Caco-2 (cell line): ENCODE data around the gene THBD. TPM values are rescaled to one million over a fixed set of nuclear protein-coding genes. Genes with fewer than 3 reads are reported as not detected.

Experiments
- BruUV-seq: library from RNA; stranded (reverse); fragments of 400-500 nt; replicated peaks from 2 replicates; lab custom pipeline; 2021; lab: Mats Ljungman, UMichigan
- CTCF ChIA-PET: fragments of 300-600 bp; sonication (Branson Sonifier 250); formaldehyde crosslinking; loops from one replicate; lab custom pipeline; 2022; ENCODE audit warnings: antibody characterized with exemption; lab: Charles Lee
- POLR2A ChIA-PET: fragments of 300-600 bp; sonication (Branson Sonifier 250); formaldehyde crosslinking; loops from one replicate; lab custom pipeline; 2022; ENCODE audit warnings: antibody characterized with exemption; lab: Charles Lee
- DNase-seq, 2 experiments: peaks; one replicate each; pipeline versions ENCODE4 v3.0.0 to v3.0.0-alpha.2; 2020 to 2022
- H3K27me3 ChIP-seq: replicated peaks from 2 replicates; pipeline ENCODE4 v1.6.0; 2011; ENCODE audit warnings: low read length; ENCODE audit not compliant: control insufficient read depth, insufficient read depth
- H3K36me3 ChIP-seq: 2 replicates; pipeline ENCODE4 v1.5.1; 2011; ENCODE audit warnings: low read length; ENCODE audit not compliant: control insufficient read depth, insufficient read depth
- H3K4me1 ChIP-seq: fragments of 250-450 bp; sonication (Bioruptor Pico); 2 replicates; pipeline ENCODE4 v1.5.1; 2020; ENCODE audit warnings: mild to moderate bottlenecking
- H3K4me3 ChIP-seq: 2 replicates; pipeline ENCODE4 v1.5.1; 2011; ENCODE audit warnings: low read depth, mild to moderate bottlenecking, control low read depth, low read length
- H3K9me3 ChIP-seq: fragments of 250-450 bp; sonication (Bioruptor Pico); 2 replicates; pipeline ENCODE4 v1.5.1; 2020; ENCODE audit warnings: mild to moderate bottlenecking, moderate library complexity
- H3K27ac Mint-ChIP-seq: one replicate; pipeline ENCODE4 v1.8.0; 2022; ENCODE audit warnings: mixed read lengths; ENCODE audit not compliant: unreplicated experiment
- H3K27me3 Mint-ChIP-seq: one replicate; pipeline ENCODE4 v1.8.0; 2022; ENCODE audit warnings: mixed read lengths; ENCODE audit not compliant: insufficient read depth, unreplicated experiment
- H3K36me3 Mint-ChIP-seq: one replicate; pipeline ENCODE4 v1.8.0; 2022; ENCODE audit warnings: mild to moderate bottlenecking, mixed read lengths; ENCODE audit not compliant: insufficient read depth, unreplicated experiment
- H3K4me1 Mint-ChIP-seq: one replicate; pipeline ENCODE4 v1.8.0; 2022; ENCODE audit warnings: low read depth, mixed read lengths; ENCODE audit not compliant: unreplicated experiment
- H3K4me3 Mint-ChIP-seq: one replicate; pipeline ENCODE4 v1.8.0; 2022; ENCODE audit warnings: mild to moderate bottlenecking, moderate library complexity, mixed read lengths; ENCODE audit not compliant: unreplicated experiment
- H3K9me3 Mint-ChIP-seq: one replicate; pipeline ENCODE4 v1.8.0; 2022; ENCODE audit warnings: mixed read lengths; ENCODE audit not compliant: unreplicated experiment
- CTCF ChIP-seq, 2 experiments: fragments of 200-600 bp in 1 of 2; IDR thresholded peaks; 1 replicate in 1 of 2; 2 replicates in 1 of 2; pipeline versions ENCODE4 v1.5.1 to v1.8.0; 2011 to 2022; ENCODE audit warnings: antibody characterized with exemption in 1 of 2, control low read depth in 1 of 2, inconsistent platforms in 1 of 2, low read depth in 1 of 2, low read length in 1 of 2, mild to moderate bottlenecking in 1 of 2, moderate library complexity in 1 of 2; ENCODE audit not compliant: insufficient read depth in 1 of 2, severe bottlenecking in 1 of 2, unreplicated experiment in 1 of 2
- intact Hi-C: fragments of 100-400 bp; cut with micrococcal nuclease; formaldehyde crosslinking; loops from one replicate; pipeline ENCODE4 v1.10.0; 2022; ENCODE audit not compliant: unreplicated experiment
- total RNA-seq: library from RNA; stranded (reverse); gene quantifications from 2 replicates; pipeline ENCODE4 v1.2.3, GENCODE V29; 2022

THBD gene
- total RNA-seq, 1 experiment from 2014 or later, result 0.77 TPM

- intact Hi-C loops, result no loop called here
- Mint-ChIP-seq H3K4me3 (no peak overlapping the region), H3K27me3 (no peaks in the 10 kb centered on the region), H3K27ac (no peak overlapping the region), H3K9me3 (no peaks in the 10 kb centered on the region), H3K36me3 (no peaks in the 10 kb centered on the region), H3K4me1 (peaks cover 6% of the 10 kb centered on the region)
- CTCF ChIA-PET, result no interaction called here
- Histone ChIP-seq H3K36me3 (no peaks in the 10 kb centered on the region), H3K4me1 (peaks cover 1% of the 10 kb centered on the region; the same call in 1 of the 2 replicates), H3K4me3 (no peak overlapping the region), H3K27me3 (no peaks in the 10 kb centered on the region), H3K9me3 (no peaks in the 10 kb centered on the region)
- BruUV-seq, result no TSS peak
- TF ChIP-seq CTCF (IDR thresholded peaks at IDR 0.05; ENCODE audit: insufficient read depth in 1 of 2, low read depth in 1 of 2, low read length in 1 of 2, severe bottlenecking in 1 of 2, unreplicated experiment in 1 of 2), result no peak
- POLR2A ChIA-PET, result no interaction called here
- DNase-seq, result no peak
Observed at GRCh38 chr20:23033918-23034317, 15.6 kb downstream of the THBD start.

- no peaks in the 10 kb centered on the region for H3K27me3 Mint-ChIP-seq
- H3K4me1 Mint-ChIP-seq, result peaks cover 6% of the 10 kb centered on the region
- TF ChIP-seq CTCF (IDR thresholded peaks at IDR 0.05; ENCODE audit: insufficient read depth in 1 of 2, low read depth in 1 of 2, low read length in 1 of 2, severe bottlenecking in 1 of 2, unreplicated experiment in 1 of 2), result no peak
- Histone ChIP-seq H3K27me3 (no peaks in the 10 kb centered on the region), H3K4me3 (no peak overlapping the region), H3K36me3 (no peaks in the 10 kb centered on the region), H3K4me1 (no peaks in the 10 kb centered on the region), H3K9me3 (no peaks in the 10 kb centered on the region)
- ChIA-PET POLR2A (no interaction called here), CTCF (interaction anchor here (0.6 kb wide), 1 partner anchor 133 kb away, joined by 3 read pairs; no protein-coding TSS in a partner anchor)
- no peak overlapping the region for H3K27ac Mint-ChIP-seq
- intact Hi-C loops, result no loop called here
- no peaks in the 10 kb centered on the region for H3K9me3 Mint-ChIP-seq
- H3K4me3 Mint-ChIP-seq, result no peak overlapping the region
- H3K36me3 Mint-ChIP-seq, result no peaks in the 10 kb centered on the region
- no peak for DNase-seq
- BruUV-seq, result no TSS peak
Observed at GRCh38 chr20:23032750-23033078, 16.8 kb downstream of the THBD start.

- H3K27me3 ChIP-seq, result no peaks in the 10 kb centered on the region
- BruUV-seq, result no TSS peak
- H3K9me3 Mint-ChIP-seq, result no peaks in the 10 kb centered on the region
Observed at GRCh38 chr20:23032056-23032749, 17.3 kb downstream of the THBD start.

More at GRCh38 chr20:23032056-23032749, 17.3 kb downstream of the THBD start:
- no peak overlapping the region for H3K4me3 ChIP-seq
- Mint-ChIP-seq H3K27me3 (no peaks in the 10 kb centered on the region), H3K4me1 (peaks cover 6% of the 10 kb centered on the region), H3K27ac (no peak overlapping the region), H3K4me3 (no peak overlapping the region), H3K36me3 (no peaks in the 10 kb centered on the region)
- ChIA-PET POLR2A (no interaction called here), CTCF (interaction anchor here (0.6 kb wide), 1 partner anchor 133 kb away, joined by 3 read pairs; no protein-coding TSS in a partner anchor)
- no peak for DNase-seq
- H3K36me3 ChIP-seq, result no peaks in the 10 kb centered on the region
- H3K9me3 ChIP-seq, result no peaks in the 10 kb centered on the region
- intact Hi-C loops, result no loop called here
- TF ChIP-seq CTCF (IDR thresholded peaks at IDR 0.05; ENCODE audit: insufficient read depth in 1 of 2, low read depth in 1 of 2, low read length in 1 of 2, severe bottlenecking in 1 of 2, unreplicated experiment in 1 of 2), result no peak
- H3K4me1 ChIP-seq, result no peaks in the 10 kb centered on the region
